GM23248 (cell line): ENCODE measurements around the gene SP4. TPM values are rescaled to one million over a fixed set of nuclear protein-coding genes. Genes with fewer than 3 reads are reported as not detected.

Experiments
- DNase-seq: peaks from one replicate; pipeline ENCODE4 v3.0.0-alpha.2; 2015
- H2AFZ ChIP-seq: fragments of 200-600 bp; sonication (generic); 2 replicates; pipeline ENCODE4 v1.6.1; 2016; ENCODE audit warnings: antibody characterized with exemption
- H3F3A ChIP-seq: fragments of 200-600 bp; sonication (generic); 2 replicates; pipeline ENCODE4 v1.6.1; 2016; ENCODE audit warnings: mild to moderate bottlenecking, antibody characterized with exemption, mixed run types; ENCODE audit not compliant: insufficient read depth
- H3K27ac ChIP-seq: fragments of 200-600 bp; sonication (generic); 2 replicates; pipeline ENCODE4 v1.5.1; 2016; ENCODE audit warnings: mild to moderate bottlenecking
- H3K27me3 ChIP-seq: fragments of 200-600 bp; sonication (generic); replicated peaks from 2 replicates; pipeline ENCODE4 v1.6.1; 2016; ENCODE audit warnings: mild to moderate bottlenecking; ENCODE audit not compliant: insufficient read depth
- H3K36me3 ChIP-seq: fragments of 200-600 bp; sonication (generic); 2 replicates; pipeline ENCODE4 v1.6.1; 2016; ENCODE audit warnings: low read depth, mild to moderate bottlenecking
- H3K4me1 ChIP-seq: fragments of 200-600 bp; sonication (generic); 2 replicates; pipeline ENCODE4 v1.6.1; 2016; ENCODE audit warnings: mild to moderate bottlenecking; ENCODE audit not compliant: insufficient read depth
- H3K4me2 ChIP-seq: fragments of 200-600 bp; sonication (generic); one replicate; pipeline ENCODE4 v1.6.1; 2016; ENCODE audit warnings: mild to moderate bottlenecking; ENCODE audit not compliant: unreplicated experiment
- H3K4me3 ChIP-seq: fragments of 200-600 bp; sonication (generic); 2 replicates; pipeline ENCODE4 v1.5.1; 2016; ENCODE audit warnings: mild to moderate bottlenecking
- H3K79me2 ChIP-seq: fragments of 200-600 bp; sonication (generic); 2 replicates; pipeline ENCODE4 v1.6.1; 2016; ENCODE audit warnings: mild to moderate bottlenecking; ENCODE audit not compliant: insufficient read depth
- H3K9ac ChIP-seq: fragments of 200-600 bp; sonication (generic); 2 replicates; pipeline ENCODE4 v1.6.1; 2016; ENCODE audit warnings: mild to moderate bottlenecking
- H3K9me2 ChIP-seq: fragments of 200-600 bp; sonication (generic); 2 replicates; pipeline ENCODE4 v1.6.1; 2016; ENCODE audit warnings: mixed run types, mild to moderate bottlenecking, moderate library complexity; ENCODE audit not compliant: insufficient read depth
- H3K9me3 ChIP-seq: fragments of 200-600 bp; sonication (generic); one replicate; pipeline ENCODE4 v1.6.1; 2017; ENCODE audit warnings: low read depth
- H4K20me1 ChIP-seq: fragments of 200-600 bp; sonication (generic); 2 replicates; pipeline ENCODE4 v1.6.0; 2016; ENCODE audit not compliant: insufficient read depth
- EZH2 ChIP-seq: fragments of 200-600 bp; sonication (generic); IDR thresholded peaks from 2 replicates; pipeline ENCODE4 v1.6.1; 2018; ENCODE audit warnings: antibody characterized with exemption, mild to moderate bottlenecking; ENCODE audit not compliant: insufficient read depth, poor library complexity, severe bottlenecking
- EZH2phosphoT487 ChIP-seq: fragments of 200-600 bp; sonication (generic); IDR thresholded peaks from 2 replicates; pipeline ENCODE4 v1.6.1; 2018; ENCODE audit warnings: antibody characterized with exemption, moderate library complexity, mild to moderate bottlenecking, low read depth; ENCODE audit not compliant: insufficient read depth
- WGBS, 2 experiments: methylation state at CpG; one replicate each; pipeline ENCODE4 v1.1.6; 2015 to 2017; ENCODE audit warnings: low lambda C conversion rate in 2 of 2, low coverage in 1 of 2; ENCODE audit errors: missing lambda C conversion rate in 2 of 2; 5-methylcytosine and 5-hydroxymethylcytosine counted together
- in situ Hi-C: fragments of 300-500 bp; cut with MboI; formaldehyde crosslinking; loops from 2 replicates; pipeline ENCODE4 v1.15.0; 2020
- polyA plus RNA-seq: library from polyadenylated mRNA; unstranded; fragments of >200 nt; fragmentation: Nextera tagmentation; extraction: Ambion mirVana; gene quantifications from 2 replicates; pipeline ENCODE4 v1.2.1, GENCODE V29; 2016
- total RNA-seq: library from RNA; depleted of rRNA; stranded (reverse); fragments of >200 nt; shearing (Covaris generic); gene quantifications from 2 replicates; pipeline ENCODE4 v1.2.3, GENCODE V29; 2014

The SP4 gene
- total and polyA plus RNA-seq, 2 experiments from 2014 or later: 2.1 to 3.5 TPM

GRCh38 chr7:21500117-21500832 is 72.4 kb downstream of the SP4 start:
- TF ChIP-seq EZH2: no peak
- TF ChIP-seq EZH2phosphoT487: no peak
- 79 to 87% methylated on average over 6 of the region's 6 CpGs for WGBS, 2 experiments
- Histone ChIP-seq H3K9me2 (no peaks in the 10 kb centered on the region), H2AFZ (no peak overlapping the region), H4K20me1 (no peaks in the 10 kb centered on the region), H3K9ac (no peak overlapping the region), H3K27ac (no peak overlapping the region), H3K9me3 (no peaks in the 10 kb centered on the region), H3K4me1 (no peaks in the 10 kb centered on the region), H3F3A (no peaks in the 10 kb centered on the region), H3K27me3 (no peaks in the 10 kb centered on the region), H3K79me2 (no peaks in the 10 kb centered on the region), H3K36me3 (no peaks in the 10 kb centered on the region), H3K4me2 (no peak overlapping the region), H3K4me3 (no peak overlapping the region)
- no peak for DNase-seq
- in situ Hi-C loops: no loop called here

- DNase-seq: no peak
- in situ Hi-C loops: no loop called here
- H3K9me2 ChIP-seq: no peaks in the 10 kb centered on the region
- H3K27me3 ChIP-seq: no peaks in the 10 kb centered on the region
- H3K27ac ChIP-seq: no peak overlapping the region
- H3K4me3 ChIP-seq: no peak overlapping the region
- no peak overlapping the region for H3K4me2 ChIP-seq
- WGBS, 2 experiments: 59 to 71% methylated on average over 2 of the region's 2 CpGs
- no peaks in the 10 kb centered on the region for H3K4me1 ChIP-seq
- H4K20me1 ChIP-seq: no peaks in the 10 kb centered on the region
- H3K36me3 ChIP-seq: no peaks in the 10 kb centered on the region
- H3K9me3 ChIP-seq: no peaks in the 10 kb centered on the region
- TF ChIP-seq EZH2phosphoT487 (no peak), EZH2 (no peak)
- no peaks in the 10 kb centered on the region for H3K79me2 ChIP-seq
- no peaks in the 10 kb centered on the region for H3F3A ChIP-seq
- no peak overlapping the region for H2AFZ ChIP-seq
- no peak overlapping the region for H3K9ac ChIP-seq
These were observed 76.1 kb downstream of the SP4 start for GRCh38 chr7:21504021-21504420.

- H3K27me3 ChIP-seq: no peaks in the 10 kb centered on the region
- H3K4me3 ChIP-seq: no peak overlapping the region
- H2AFZ ChIP-seq: no peak overlapping the region
- peak; percentile 54 for DNase-seq
- H3K9ac ChIP-seq: no peak overlapping the region
- H3K4me2 ChIP-seq: no peak overlapping the region
- no peaks in the 10 kb centered on the region for H4K20me1 ChIP-seq
- no peaks in the 10 kb centered on the region for H3K79me2 ChIP-seq
- H3F3A ChIP-seq: no peaks in the 10 kb centered on the region
- no peaks in the 10 kb centered on the region for H3K9me2 ChIP-seq
- no peaks in the 10 kb centered on the region for H3K4me1 ChIP-seq
- no peak overlapping the region for H3K27ac ChIP-seq
- H3K9me3 ChIP-seq: no peaks in the 10 kb centered on the region
- no peaks in the 10 kb centered on the region for H3K36me3 ChIP-seq
- in situ Hi-C loops: loop anchor here (5.0 kb wide), 1 partner anchor 240 kb away; no protein-coding TSS in a partner anchor
- WGBS, 2 experiments: 68 to 74% methylated on average over 8 of the region's 8 CpGs
- TF ChIP-seq EZH2: no peak
- no peak for TF ChIP-seq EZH2phosphoT487
These were observed 79.9 kb downstream of the SP4 start for GRCh38 chr7:21507627-21508343.

GRCh38 chr7:21508538-21508937 is 80.7 kb downstream of the SP4 start:
- no peaks in the 10 kb centered on the region for H3K27me3 ChIP-seq
- no peaks in the 10 kb centered on the region for H3K9me3 ChIP-seq
- H3K79me2 ChIP-seq: no peaks in the 10 kb centered on the region
- DNase-seq: no peak
- H4K20me1 ChIP-seq: no peaks in the 10 kb centered on the region
- H3K4me3 ChIP-seq: no peak overlapping the region
- no peaks in the 10 kb centered on the region for H3F3A ChIP-seq
- no peaks in the 10 kb centered on the region for H3K36me3 ChIP-seq
- H2AFZ ChIP-seq: no peak overlapping the region
- H3K9ac ChIP-seq: no peak overlapping the region
- no peak overlapping the region for H3K27ac ChIP-seq
- H3K4me2 ChIP-seq: no peak overlapping the region
- no peaks in the 10 kb centered on the region for H3K4me1 ChIP-seq
- 93 to 94% methylated on average over 3 of the region's 3 CpGs for WGBS, 2 experiments
- no peaks in the 10 kb centered on the region for H3K9me2 ChIP-seq
- TF ChIP-seq EZH2phosphoT487: no peak
- no peak for TF ChIP-seq EZH2
- in situ Hi-C loops: loop anchor here (5.0 kb wide), 1 partner anchor 241 kb away; no protein-coding TSS in a partner anchor
